A172 (cell line): ENCODE results near the gene NEK11. TPM values are rescaled to one million over a fixed set of nuclear protein-coding genes. Genes with fewer than 3 reads are reported as not detected.
"Not testable (repeated sequence)": the region's sequence is repeated elsewhere in the genome, so short reads cannot be mapped to it uniquely, and the experiment has no call there.

ENCODE experiments used
- DNase-seq: peaks from one replicate; pipeline ENCODE4 v3.0.0-alpha.2; 2015; ENCODE audit warnings: low spot score
- total RNA-seq: library from RNA; depleted of rRNA; stranded (reverse); fragments of >200 nt; shearing (Covaris generic); gene quantifications from 2 replicates; pipeline ENCODE4 v1.2.3, GENCODE V29; 2014

NEK11 gene
- total RNA-seq, 1 experiment from 2014 or later: 5.3 TPM

DNA sequence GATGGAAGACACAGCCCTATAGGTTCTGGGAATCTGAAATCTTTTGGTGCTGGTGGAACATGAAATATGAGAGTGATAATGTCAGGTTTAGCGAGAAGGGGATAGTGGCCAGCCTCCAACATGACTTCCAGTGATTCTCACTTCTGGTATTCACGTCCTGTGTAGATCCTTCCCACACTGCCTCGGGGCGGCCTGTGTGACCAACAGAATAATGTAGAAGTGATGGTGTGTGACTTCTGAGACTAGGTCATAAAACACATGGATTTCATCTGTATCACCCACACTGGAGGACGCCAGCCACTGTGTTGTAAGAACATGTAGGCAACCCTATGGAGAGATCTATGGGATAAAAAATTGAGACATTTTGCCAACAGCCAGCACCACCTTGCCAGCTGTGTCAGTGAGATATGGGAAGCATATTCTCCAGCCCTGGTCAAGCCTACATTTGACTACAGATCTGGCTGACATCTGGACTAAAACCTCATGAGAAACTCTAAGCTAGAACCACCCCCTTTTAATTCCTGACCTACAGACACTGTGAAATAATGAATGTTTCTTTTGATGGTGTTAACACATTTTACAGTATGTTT is 329.4 kb downstream of the NEK11 start:
- no peak for DNase-seq

DNA sequence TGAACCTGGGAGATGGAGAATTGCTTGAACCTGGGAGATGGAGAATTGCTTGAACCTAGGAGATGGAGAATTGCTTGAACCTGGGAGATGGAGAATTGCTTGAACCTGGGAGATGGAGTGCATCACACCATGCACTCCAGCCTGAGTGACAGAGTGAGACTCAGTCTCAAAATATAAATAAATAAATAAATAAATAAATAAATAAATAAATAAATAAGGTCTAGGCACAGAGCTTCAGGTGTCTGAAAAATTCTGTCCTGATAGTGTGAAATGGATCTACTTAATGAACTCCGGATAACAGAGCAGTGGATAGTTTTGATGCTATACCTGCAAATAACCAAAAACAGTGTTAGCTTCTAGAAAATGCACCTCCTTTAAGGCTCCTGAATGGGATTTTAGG is 330.6 kb downstream of the NEK11 start:
- DNase-seq: no peak

DNA sequence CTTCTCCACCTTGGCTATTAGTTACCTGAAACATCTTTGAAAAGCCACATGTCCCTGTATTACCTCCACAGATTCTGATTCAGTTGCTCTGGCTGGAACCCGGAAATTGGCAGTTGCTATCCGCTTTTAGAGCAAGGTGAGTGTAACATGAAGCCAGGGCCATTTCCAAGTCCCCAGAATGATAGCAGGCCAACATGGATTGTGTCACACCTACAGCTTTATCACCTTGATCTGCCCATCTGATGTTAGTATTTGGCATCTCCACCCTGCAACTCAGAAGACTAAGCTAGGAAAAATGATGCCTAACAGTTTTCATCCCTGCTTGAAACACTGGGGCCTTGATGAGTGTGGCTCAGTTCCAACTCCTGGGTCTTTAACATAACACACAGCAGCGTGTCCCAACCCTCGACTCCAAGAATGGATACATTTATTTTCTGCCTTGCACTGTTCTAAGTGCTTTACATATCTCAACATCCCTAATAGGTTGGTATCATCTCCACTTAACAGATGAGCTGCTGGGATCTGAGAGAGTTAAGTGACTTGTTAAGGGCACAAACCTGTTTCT is 333.6 kb downstream of the NEK11 start:
- DNase-seq: no peak

DNA sequence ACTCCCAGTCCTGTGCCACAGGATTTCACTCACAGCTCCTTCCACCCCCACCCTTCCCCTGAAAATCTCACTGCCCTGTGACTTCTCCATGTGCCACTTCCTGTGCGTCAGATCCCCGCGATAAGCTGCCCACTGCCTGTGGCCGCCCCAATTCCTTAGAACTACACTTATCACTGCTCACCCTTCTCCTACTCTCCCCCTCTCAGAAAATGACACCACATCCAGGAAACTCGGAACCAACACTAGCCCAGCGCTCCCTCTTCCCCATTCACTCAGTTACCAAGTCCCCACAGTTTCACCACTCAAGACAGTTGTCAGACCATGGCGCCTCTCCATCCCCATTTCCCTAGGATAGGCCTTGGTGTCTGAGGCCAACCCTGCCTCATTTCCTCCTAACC is 334.4 kb downstream of the NEK11 start:
- not testable (repeated sequence) for DNase-seq

DNA sequence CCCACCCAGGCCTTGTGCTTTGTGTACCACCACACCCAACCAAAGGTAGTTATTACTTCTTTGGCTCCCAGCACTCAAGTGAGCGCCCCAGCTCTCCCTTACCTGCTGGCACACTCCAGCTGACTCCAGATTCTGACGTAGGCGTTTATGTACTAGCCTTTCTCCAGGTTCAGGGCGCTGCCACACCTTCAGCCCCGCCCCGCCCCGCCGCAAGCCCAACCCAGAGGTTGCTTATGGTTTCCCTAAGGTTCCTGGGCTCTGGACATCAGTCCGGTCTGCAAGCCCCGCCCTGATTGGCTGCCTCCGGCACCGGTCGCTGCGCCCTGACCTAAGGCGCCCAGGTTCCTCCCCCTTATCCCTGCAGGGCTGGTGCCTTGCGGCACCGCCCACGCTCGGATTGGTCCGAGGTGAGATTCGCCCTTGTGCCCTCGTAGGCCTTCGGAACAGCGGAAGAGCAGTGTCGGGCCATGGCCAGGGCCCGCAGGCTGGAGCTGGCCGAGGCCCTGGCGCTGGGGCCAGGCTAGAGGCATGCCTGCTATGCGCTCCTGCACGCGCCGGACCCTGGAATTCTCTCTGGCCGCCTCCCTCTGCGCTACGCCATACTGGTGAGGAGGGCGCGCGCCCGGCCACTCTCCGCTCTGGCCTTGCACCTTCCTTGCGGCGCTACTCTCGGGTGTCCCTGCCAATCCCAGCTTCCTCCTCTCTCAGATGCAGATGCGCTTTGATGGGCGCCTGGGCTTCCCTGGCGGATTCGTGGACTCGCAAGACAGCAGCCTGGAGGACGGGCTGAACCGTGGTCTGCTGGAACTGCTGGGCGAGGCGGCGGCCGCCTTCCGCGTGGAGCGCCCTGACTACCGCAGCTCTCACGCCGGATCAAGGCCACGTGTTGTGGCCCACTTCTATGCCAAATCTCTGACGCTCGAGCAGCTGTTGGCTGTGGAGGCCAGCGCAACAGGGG is 335.1 kb downstream of the NEK11 start:
- DNase-seq: no peak

DNA sequence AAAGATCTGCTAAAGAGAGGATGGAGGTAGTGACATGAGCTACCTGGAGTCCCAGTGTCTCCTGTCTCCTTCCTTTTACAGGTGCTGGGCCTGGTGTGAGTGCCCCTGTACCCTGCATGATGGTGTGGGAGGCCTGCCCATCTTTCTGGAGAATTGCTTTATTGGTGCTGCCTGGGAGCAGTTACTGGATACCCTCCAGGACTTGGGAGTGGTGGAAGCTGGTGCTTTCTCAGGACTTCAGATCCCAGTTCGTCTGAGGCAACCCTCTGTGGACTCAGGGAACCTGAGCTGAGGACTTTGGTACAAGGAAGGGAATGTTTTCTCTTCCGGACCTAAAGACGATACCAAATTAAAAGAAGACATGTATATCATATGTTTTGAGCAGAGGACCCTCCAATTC is 336.6 kb downstream of the NEK11 start:
- DNase-seq: no peak

DNA sequence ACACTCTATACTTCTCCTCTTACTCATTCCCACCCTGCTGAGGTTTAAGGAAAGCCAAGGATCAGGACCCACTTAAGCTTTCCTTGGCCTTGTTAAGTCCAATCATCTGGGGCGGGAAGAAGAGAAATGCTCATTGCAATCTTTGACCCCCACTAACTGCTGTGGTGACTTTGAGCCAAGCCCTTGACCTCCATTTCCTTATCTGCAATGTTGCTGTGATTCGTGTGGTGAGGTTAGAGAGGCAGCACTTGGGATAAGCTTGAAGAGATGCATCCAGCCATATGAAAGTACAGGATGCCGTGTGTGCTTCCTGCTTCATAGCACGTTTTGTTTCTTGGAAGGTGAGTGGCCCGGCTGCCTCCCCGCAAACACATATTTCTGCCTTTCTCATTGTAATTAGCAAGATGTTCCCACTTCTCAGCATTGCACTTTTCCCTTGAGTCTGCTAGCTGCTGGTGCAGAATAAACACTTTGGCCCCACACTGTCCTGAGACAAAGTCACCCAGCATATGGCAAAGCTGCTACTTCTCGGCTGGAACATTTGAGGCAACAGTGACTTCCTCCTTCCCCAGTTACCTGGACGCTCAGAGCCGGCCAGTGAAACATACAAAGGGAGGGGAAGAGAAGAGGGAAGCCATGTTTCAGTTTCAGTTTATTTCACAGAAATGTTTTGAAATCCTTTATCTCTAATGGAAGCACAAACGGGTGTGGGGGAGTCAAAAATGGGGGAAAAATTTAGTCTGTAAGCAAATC is 344.4 kb downstream of the NEK11 start:
- DNase-seq: no peak

DNA sequence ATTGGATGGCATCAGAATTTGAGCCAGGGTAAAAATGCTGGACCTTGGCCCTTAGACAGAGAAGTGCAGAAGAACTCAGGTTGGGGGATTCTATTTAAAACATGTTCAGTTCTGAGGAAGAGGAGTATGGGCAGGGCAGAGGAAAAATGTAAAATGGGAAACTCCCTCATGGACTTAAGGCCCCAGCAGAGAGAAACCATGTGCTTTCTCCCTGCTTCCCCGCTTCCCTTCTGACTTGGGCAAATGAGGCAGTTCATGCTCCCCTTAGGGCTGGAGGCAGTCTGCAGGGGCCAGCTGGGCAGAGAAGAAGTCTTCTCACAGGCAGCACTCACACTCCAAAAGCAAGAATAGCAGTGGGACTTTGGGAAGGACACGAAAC is 345.0 kb downstream of the NEK11 start:
- DNase-seq: no peak

DNA sequence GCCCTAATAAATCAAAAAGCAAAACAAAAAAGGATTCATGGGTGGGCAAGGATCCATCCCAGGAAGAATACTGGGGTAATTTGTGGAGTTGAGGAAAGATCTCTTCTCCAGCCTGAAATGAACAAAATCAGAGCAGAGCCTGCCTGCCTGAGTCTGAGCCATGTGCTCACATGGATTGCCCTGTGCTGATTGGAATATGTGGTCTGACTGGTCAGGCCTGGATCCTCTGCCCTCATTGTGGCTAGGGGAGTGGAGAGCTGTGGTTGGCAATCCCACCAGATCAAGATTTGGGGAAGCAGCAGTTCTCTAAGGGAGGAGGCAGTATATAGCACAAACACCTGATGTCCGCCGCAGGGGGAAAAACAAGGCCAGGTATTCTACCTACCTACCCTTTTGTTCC is 348.1 kb downstream of the NEK11 start:
- DNase-seq: no peak

DNA sequence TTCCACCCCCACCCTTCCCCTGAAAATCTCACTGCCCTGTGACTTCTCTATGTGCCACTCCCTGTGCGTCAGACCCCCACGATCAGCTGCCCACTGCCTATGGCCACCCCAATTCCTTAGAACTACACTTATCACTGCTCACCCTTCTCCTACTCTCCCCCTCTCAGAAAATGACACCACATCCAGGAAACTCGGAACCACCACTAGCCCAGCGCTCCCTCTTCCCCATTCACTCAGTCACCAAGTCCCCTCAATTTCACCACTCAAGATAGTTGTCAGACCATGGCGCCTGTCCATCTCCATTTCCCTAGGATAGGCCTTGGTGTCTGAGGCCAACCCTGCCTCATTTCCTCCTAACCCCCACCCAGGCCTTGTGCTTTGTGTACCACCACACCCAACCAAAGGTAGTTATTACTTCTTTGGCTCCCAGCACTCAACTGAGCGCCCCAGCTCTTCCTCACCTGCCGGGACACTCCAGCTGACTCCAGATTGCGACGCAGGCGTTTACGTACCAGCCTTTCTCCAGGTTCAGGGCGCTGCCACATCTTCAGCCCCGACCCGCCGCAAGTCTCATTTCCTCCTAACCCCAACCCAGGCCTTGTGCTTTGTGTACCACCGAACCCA is 354.3 kb downstream of the NEK11 start:
- not testable (repeated sequence) for DNase-seq

DNA sequence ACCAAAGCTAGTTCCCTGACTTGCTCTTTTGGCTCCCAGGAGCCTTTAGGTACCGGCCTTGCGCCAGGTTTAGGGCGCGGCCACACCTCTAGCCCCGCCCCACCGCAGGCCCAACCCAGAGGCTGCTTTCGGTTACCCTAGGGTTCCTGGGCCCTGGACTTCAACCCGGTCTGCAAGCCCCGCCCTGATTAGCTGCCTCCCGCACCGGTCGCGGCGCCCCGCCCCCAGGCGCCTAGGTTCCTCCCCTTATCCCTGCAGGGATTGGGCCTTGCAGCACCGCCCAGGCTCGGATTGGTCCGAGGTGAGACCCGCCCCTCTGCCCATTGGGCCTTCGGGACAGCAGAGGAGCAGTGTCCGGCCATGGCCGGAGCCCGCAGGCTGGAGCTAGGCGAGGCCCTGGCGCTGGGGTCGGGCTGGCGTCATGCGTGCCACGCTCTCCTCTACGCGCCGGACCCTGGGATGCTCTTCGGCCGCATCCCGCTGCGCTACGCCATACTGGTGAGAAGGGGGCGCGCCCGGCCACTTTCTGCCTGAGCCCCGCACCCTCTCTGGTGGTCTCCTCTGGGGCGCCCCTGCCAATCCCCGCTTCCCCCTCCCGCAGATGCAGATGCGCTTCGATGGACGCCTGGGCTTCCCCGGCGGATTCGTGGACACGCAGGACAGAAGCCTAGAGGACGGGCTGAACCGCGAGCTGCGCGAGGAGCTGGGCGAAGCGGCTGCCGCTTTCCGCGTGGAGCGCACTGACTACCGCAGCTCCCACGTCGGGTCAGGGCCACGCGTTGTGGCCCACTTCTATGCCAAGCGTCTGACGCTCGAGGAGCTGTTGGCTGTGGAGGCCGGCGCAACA is 355.0 kb downstream of the NEK11 start, which contains the start of gene NUDT16:
Gene NUDT16 (plus strand): TSS at position 330 of the 847 bp plus-strand sequence. CDS start 31 bp downstream, at position 361.
- DNase-seq: peak; percentile 98

DNA sequence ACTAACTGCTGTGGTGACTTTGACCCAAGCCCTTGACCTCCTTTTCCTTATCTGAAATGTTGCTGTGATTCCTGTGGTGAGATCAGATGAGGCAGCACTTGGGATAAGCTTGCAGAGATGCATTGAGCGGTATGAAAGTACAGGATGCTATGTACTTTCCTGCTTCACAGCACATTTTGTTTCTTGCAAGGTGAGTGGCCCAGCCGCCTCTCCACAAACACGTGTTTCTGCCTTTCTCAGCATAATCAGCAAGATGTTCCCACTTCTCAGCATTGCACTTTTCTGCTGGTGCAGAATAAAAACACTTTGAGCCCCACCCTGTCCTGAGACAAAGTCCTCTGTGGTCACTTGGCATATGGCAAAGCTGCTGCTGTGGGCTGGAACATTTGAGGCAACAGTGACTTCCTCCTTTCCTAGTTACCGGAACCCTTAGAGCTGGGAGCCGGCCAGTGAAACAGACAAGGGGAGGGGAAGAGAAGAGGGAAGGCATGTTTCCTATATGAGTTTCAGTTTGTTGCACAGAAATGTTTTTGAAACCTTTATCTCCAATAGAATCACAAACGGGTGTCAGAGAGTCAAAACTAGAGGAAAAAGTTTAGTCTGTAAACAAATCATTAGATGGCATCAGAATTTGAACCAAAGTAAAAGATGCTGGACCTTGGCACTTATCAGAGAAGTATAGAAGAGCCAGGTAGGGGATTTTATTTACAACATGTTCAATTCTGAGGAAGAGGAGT is 359.9 kb downstream of the NEK11 start:
- no peak for DNase-seq

DNA sequence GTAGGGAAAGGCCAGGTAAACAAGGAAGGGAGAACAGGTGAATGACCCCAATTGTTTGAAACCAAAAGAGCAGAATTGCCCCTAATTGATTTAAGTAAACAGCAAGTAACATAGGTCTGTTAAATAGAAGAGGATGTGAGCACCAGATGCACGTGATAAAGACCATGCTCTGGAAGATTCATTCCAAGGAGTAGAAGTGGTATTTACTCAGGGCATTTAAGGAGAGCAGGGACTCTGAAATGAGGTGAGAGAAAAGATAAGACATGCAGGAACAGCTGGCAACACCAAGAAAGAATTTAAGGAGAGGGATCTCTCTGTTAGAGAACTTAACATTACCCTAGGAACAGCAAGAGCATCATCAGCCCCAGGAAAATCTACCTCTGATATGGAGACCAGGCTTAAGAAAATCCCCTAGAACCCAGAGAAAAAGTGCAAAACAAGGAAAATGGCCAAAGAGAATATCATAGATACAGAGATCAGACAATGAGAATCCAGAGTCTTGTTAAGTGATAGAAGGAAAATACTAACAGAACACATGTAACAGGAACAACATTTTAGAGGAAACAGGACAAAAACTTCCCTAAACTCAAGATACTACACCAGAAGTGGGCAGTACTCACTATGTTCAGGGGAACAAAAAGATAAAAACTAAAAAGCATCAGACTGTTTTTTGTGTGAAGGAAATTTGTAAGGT is 361.3 kb downstream of the NEK11 start:
- no peak for DNase-seq

DNA sequence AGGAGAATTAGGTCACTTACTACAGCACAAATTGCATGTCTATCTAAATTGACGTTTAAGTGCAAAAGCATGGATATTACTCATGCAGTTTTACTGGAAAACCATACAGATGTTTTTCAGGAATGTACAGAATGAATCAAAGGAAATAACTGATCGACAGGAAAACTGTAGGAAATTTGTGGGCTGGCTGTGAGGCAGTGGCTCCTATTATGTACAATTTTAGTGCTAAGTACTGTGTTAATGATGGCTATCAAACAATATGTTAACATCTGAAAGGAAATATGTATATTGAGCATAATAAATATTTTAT is 361.8 kb downstream of the NEK11 start:
- no peak for DNase-seq

DNA sequence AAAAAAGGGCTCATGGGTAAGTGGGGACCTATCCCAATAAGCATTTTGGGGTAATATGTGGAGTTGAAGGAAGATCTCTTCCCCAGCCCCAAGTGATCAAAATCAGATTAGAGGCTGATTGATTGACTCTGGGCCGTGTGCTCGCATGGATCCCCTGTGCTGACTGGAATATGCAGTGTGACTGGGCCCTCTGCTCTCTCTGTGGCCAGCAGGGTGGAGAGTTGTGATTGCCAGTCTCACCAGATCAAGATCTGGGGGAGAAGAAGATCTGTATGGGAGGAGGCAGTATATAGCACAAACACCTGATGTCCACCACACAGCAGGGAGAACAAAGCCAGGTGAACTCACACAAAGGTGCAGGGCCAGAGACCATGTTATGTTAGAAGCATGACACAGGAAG is 363.7 kb downstream of the NEK11 start:
- DNase-seq: no peak

DNA sequence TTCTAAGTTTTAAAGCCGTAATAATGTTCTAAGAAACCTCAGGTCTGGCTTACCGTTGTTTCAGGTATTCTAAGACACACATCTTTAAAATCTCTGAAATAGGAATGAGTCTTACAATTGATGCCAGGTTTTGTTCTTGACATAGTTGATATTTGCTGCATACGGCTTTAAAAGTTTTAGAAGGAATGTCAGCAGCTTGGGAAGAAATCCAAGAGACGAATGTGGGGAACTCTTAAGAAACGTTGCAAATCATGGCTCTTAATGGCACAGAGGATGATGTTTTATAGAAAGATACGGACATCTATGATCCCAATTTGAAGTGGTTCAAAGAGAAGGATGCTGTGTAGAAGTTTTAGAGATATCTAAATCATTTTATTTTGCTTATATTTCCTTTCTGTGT is 366.4 kb downstream of the NEK11 start:
- DNase-seq: no peak

DNA sequence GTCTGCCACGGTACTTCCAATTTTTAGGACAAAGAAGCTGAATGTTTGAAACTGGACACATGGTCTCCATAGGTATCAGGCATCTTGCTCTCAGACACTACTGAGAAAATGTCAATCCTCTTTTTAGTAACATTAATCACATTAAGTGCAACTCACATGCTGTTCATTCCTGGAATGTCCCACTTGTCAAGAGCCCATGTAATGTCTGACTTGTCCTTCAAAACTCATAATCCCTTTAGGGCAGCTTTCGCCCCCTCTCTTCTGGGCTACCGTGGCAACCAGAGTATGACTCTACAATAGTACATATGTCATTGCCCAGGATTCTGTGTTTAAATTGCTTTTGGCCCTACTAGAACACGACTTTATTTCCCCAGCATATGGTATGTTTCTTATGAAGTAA is 367.2 kb downstream of the NEK11 start:
- no peak for DNase-seq

DNA sequence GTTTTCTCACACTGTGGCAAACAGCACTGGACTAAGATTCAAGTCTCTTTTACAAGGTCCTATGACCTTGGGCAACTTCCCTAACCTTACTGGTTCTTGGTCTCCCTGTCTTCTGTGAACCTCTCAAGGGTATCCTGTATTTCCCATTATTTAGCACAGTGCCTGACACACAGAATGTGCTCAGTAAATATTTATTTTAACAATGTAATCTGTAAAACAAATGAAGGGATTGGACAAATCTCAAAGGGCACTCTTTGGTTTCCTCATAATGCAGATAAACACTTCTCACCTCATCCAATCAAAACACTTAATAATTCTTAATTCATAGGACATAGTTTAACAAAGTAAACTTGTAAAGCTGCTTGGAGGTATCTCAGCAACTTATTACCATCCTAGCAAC is 367.7 kb downstream of the NEK11 start:
- DNase-seq: no peak

DNA sequence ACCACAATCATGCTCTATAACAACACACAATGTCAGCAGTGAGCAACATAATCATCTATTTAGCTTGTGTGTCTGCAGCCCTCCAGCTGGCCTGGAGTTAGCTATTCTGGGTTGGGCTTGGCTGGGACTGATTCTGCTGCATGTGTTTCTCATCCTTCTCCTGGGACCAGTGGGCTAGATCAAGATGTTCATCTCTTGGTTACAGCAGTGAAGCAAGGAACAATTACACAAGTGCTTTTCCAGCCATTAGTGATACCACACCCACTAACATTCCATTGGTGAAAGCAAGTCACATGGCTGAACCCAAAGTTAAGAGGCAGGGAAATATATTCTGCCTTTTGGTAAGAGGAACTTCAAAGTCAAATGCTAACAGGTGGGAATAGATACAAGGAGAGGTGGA is 369.5 kb downstream of the NEK11 start:
- no peak for DNase-seq

DNA sequence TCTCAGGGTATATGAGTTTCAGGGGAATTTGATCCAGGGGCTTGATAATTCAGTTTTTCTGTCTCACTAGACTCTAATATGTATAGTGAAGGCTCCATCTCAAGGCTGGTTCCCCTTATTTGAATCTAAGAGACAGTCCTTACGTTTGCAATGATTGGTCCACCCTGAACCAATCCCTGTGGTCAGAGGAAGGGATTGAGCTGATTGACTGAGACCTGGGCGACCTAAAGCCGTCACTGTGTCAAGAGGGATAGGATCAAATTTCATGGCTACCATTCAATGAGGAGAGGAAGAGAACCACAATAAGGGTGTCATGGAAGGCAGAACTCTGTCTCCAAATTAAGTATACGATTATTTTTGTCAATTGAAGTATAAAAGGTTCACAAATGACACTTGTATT is 371.2 kb downstream of the NEK11 start:
- DNase-seq: no peak
